SJSA1 (cell line): ENCODE results near the gene ZNF618. TPM values are rescaled to one million over a fixed set of nuclear protein-coding genes. Genes with fewer than 3 reads are reported as not detected.

ENCODE experiments used
- DNase-seq, 2 experiments: peaks; one replicate each; pipeline ENCODE4 v3.0.0-alpha.2; 2015 to 2020; ENCODE audit warnings: low spot score in 2 of 2, low read depth in 1 of 2
- H3K27ac ChIP-seq: fragments of 250-450 bp; sonication (Bioruptor Pico); 2 replicates; pipeline ENCODE4 v1.5.1; 2020; ENCODE audit warnings: mild to moderate bottlenecking, moderate library complexity
- H3K27me3 ChIP-seq: fragments of 250-450 bp; sonication (Bioruptor Pico); replicated peaks from 2 replicates; pipeline ENCODE4 v1.5.1; 2020; ENCODE audit warnings: mild to moderate bottlenecking, moderate library complexity
- H3K36me3 ChIP-seq: fragments of 250-450 bp; sonication (Bioruptor Pico); 2 replicates; pipeline ENCODE4 v1.5.1; 2020; ENCODE audit warnings: mild to moderate bottlenecking
- H3K4me1 ChIP-seq: fragments of 250-450 bp; sonication (Bioruptor Pico); replicated peaks from 2 replicates; pipeline ENCODE4 v1.6.1; 2021; ENCODE audit warnings: mild to moderate bottlenecking
- H3K4me3 ChIP-seq: fragments of 250-450 bp; sonication (Bioruptor Pico); 2 replicates; pipeline ENCODE4 v1.5.1; 2020; ENCODE audit warnings: mild to moderate bottlenecking
- H3K9me3 ChIP-seq: fragments of 250-450 bp; sonication (Bioruptor Pico); replicated peaks from 2 replicates; pipeline ENCODE4 v1.5.1; 2020; ENCODE audit warnings: mild to moderate bottlenecking
- total RNA-seq: library from RNA; depleted of rRNA; stranded (reverse); fragments of >200 nt; shearing (Covaris generic); gene quantifications from 2 replicates; pipeline ENCODE4 v1.2.3, GENCODE V29; 2014

The ZNF618 gene
- total RNA-seq, 1 experiment from 2014 or later, result 4.7 TPM

- no peak for DNase-seq
- H3K4me3 ChIP-seq, result no peak overlapping the region
- no peak overlapping the region for H3K27ac ChIP-seq
- no peaks in the 10 kb centered on the region for H3K9me3 ChIP-seq
- no peaks in the 10 kb centered on the region for H3K27me3 ChIP-seq
- no peaks in the 10 kb centered on the region; the same call in 1 of the 2 replicates for H3K36me3 ChIP-seq
- no peaks in the 10 kb centered on the region for H3K4me1 ChIP-seq
These were observed 90.3 kb downstream of the ZNF618 start for GRCh38 chr9:113966394-113966793.

- Histone ChIP-seq H3K9me3 (no peaks in the 10 kb centered on the region), H3K27ac (no peak overlapping the region), H3K36me3 (no peaks in the 10 kb centered on the region), H3K27me3 (no peaks in the 10 kb centered on the region), H3K4me1 (no peaks in the 10 kb centered on the region), H3K4me3 (no peak overlapping the region)
- DNase-seq, result no peak
These were observed 91.3 kb downstream of the ZNF618 start for GRCh38 chr9:113967380-113967779.

GRCh38 chr9:113969343-113969742, 93.2 kb downstream of the ZNF618 start:
- no peak overlapping the region for H3K4me3 ChIP-seq
- no peaks in the 10 kb centered on the region for H3K27me3 ChIP-seq
- DNase-seq, result no peak
- no peak overlapping the region for H3K27ac ChIP-seq
- H3K36me3 ChIP-seq, result no peaks in the 10 kb centered on the region
- no peaks in the 10 kb centered on the region for H3K9me3 ChIP-seq
- no peaks in the 10 kb centered on the region for H3K4me1 ChIP-seq

- no peak overlapping the region for H3K4me3 ChIP-seq
- H3K4me1 ChIP-seq, result no peaks in the 10 kb centered on the region
These were observed 97.1 kb downstream of the ZNF618 start for GRCh38 chr9:113973226-113973625.

GRCh38 chr9:113973963-113974413, 97.9 kb downstream of the ZNF618 start:
- Histone ChIP-seq H3K27me3 (no peaks in the 10 kb centered on the region), H3K4me1 (no peaks in the 10 kb centered on the region), H3K4me3 (no peak overlapping the region), H3K9me3 (no peaks in the 10 kb centered on the region), H3K27ac (no peak overlapping the region), H3K36me3 (0 out of 2 replicates have a peak, but pooled peaks cover 2% of the 10 kb centered on the region)
- no peak for DNase-seq

More at GRCh38 chr9:113973226-113973625, 97.1 kb downstream of the ZNF618 start:
- Histone ChIP-seq H3K36me3 (0 out of 2 replicates have a peak, but pooled peaks cover 2% of the 10 kb centered on the region), H3K27ac (no peak overlapping the region), H3K27me3 (no peaks in the 10 kb centered on the region), H3K9me3 (no peaks in the 10 kb centered on the region)
- no peak for DNase-seq

- Histone ChIP-seq H3K4me3 (no peak overlapping the region), H3K9me3 (no peaks in the 10 kb centered on the region), H3K27me3 (no peaks in the 10 kb centered on the region), H3K4me1 (no peaks in the 10 kb centered on the region), H3K27ac (no peak overlapping the region), H3K36me3 (peaks cover 2% of the 10 kb centered on the region; the same call in 1 of the 2 replicates)
- no peak for DNase-seq
These were observed 100.8 kb downstream of the ZNF618 start for GRCh38 chr9:113976915-113977314.

- no peak for DNase-seq
- Histone ChIP-seq H3K27ac (no peak overlapping the region), H3K9me3 (no peaks in the 10 kb centered on the region), H3K4me1 (no peaks in the 10 kb centered on the region), H3K27me3 (no peaks in the 10 kb centered on the region), H3K36me3 (peaks cover 2% of the 10 kb centered on the region; the same call in 1 of the 2 replicates), H3K4me3 (no peak overlapping the region)
These were observed 102.7 kb downstream of the ZNF618 start for GRCh38 chr9:113978725-113979342.

- H3K4me3 ChIP-seq, result no peak overlapping the region
- H3K9me3 ChIP-seq, result no peaks in the 10 kb centered on the region
- H3K27me3 ChIP-seq, result no peaks in the 10 kb centered on the region
- no peak overlapping the region for H3K27ac ChIP-seq
- DNase-seq, result no peak
- peaks cover 2% of the 10 kb centered on the region; the same call in 1 of the 2 replicates for H3K36me3 ChIP-seq
- no peaks in the 10 kb centered on the region for H3K4me1 ChIP-seq
These were observed 103.4 kb downstream of the ZNF618 start for GRCh38 chr9:113979343-113980127.

GRCh38 chr9:113984639-113985380, 108.7 kb downstream of the ZNF618 start:
- Histone ChIP-seq H3K36me3 (peaks cover 11% of the 10 kb centered on the region), H3K9me3 (no peaks in the 10 kb centered on the region), H3K4me1 (no peaks in the 10 kb centered on the region), H3K4me3 (no peak overlapping the region), H3K27me3 (no peaks in the 10 kb centered on the region), H3K27ac (no peak overlapping the region)
- DNase-seq, result no peak

- Histone ChIP-seq H3K4me1 (no peaks in the 10 kb centered on the region), H3K27ac (no peak overlapping the region), H3K27me3 (no peaks in the 10 kb centered on the region), H3K4me3 (no peak overlapping the region), H3K36me3 (peaks cover 23% of the 10 kb centered on the region), H3K9me3 (no peaks in the 10 kb centered on the region)
- no peak for DNase-seq
These were observed 110.0 kb downstream of the ZNF618 start for GRCh38 chr9:113985968-113986585.

GRCh38 chr9:113986931-113987330, 110.8 kb downstream of the ZNF618 start:
- no peaks in the 10 kb centered on the region for H3K4me1 ChIP-seq
- no peak overlapping the region for H3K27ac ChIP-seq
- no peak for DNase-seq

GRCh38 chr9:113987526-113987925, 111.4 kb downstream of the ZNF618 start:
- Histone ChIP-seq H3K36me3 (peaks cover 23% of the 10 kb centered on the region), H3K27ac (no peak overlapping the region), H3K4me1 (no peaks in the 10 kb centered on the region), H3K4me3 (no peak overlapping the region), H3K27me3 (no peaks in the 10 kb centered on the region), H3K9me3 (no peaks in the 10 kb centered on the region)
- DNase-seq, result no peak

More at GRCh38 chr9:113986931-113987330, 110.8 kb downstream of the ZNF618 start:
- Histone ChIP-seq H3K27me3 (no peaks in the 10 kb centered on the region), H3K36me3 (peaks cover 23% of the 10 kb centered on the region), H3K4me3 (no peak overlapping the region), H3K9me3 (no peaks in the 10 kb centered on the region)

- Histone ChIP-seq H3K36me3 (peaks cover 23% of the 10 kb centered on the region), H3K4me1 (no peaks in the 10 kb centered on the region), H3K27me3 (no peaks in the 10 kb centered on the region), H3K9me3 (no peaks in the 10 kb centered on the region), H3K4me3 (no peak overlapping the region), H3K27ac (no peak overlapping the region)
- DNase-seq, result no peak
These were observed 112.4 kb downstream of the ZNF618 start for GRCh38 chr9:113988385-113989016.
